SU-DHL-6 (cell line): ENCODE results near the gene ABHD2.

Experiments used
- CTCF ChIP-seq: fragments of 200-600 bp; sonication (generic); IDR thresholded peaks from one replicate; pipeline ENCODE4 v1.5.1; 2017; ENCODE audit warnings: antibody characterized with exemption, mild to moderate bottlenecking, low read length, moderate library complexity; ENCODE audit not compliant: insufficient read depth, poor library complexity, severe bottlenecking
- EZH2phosphoT487 ChIP-seq: fragments of 200-600 bp; sonication (generic), shearing (Covaris generic); conservative IDR thresholded peaks from 2 replicates; pipeline ENCODE4 v1.6.1; 2018; ENCODE audit warnings: mild to moderate bottlenecking, antibody characterized with exemption, low read length, moderate library complexity, mixed read lengths

DNA sequence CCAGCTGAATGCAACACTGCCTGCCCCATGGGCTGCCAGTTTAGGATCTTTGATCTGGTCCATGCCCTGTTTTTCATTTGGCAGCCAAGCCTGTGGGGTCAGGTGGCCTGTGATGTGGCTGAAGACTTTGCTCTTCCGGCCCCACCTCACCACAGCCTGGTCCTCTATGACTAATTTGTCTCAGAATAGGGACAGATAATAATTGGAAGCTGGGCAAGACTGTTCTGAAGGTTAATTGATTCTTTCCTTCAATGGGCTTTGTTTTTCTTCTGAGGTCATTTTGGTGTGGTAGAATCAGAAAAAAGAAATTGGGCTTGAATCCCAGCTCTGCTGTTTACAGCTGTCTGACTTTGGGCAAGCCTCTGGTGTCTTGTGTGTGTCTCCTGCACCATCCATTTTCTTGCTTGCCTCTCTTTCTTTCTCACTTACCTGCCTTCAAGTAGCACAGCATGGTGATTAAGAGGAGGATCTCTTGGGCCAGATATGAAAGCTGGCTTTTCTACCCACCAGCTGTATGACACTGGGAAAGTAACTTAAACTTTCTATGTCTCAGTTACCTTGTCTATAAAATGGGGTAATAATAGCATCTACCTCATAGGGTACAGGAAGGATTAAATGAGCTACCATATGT lies 24.2 kb downstream of the ABHD2 start:
- TF ChIP-seq CTCF, result no peak
- no peak for TF ChIP-seq EZH2phosphoT487
